HG03045 (cell line): ENCODE measurements around the gene PPP1R12B.
"Not testable (repeated sequence)": the region's sequence is repeated elsewhere in the genome, so short reads cannot be mapped to it uniquely, and the experiment has no call there.

Experiments
- ATAC-seq: cut with Tn5 transposase; IDR thresholded peaks from one replicate; pipeline ENCODE4 v1.9.1; 2021; ENCODE audit warnings: mild to moderate bottlenecking, moderate library complexity; ENCODE audit not compliant: unreplicated experiment

PPP1R12B gene

GRCh38 chr1:202599669-202600431 lies 251.4 kb downstream of the PPP1R12B start:
- peak; percentile 61 for ATAC-seq

GRCh38 chr1:202600432-202601041 lies 252.0 kb downstream of the PPP1R12B start:
- ATAC-seq: no peak

- no peak for ATAC-seq
Measured at GRCh38 chr1:202603435-202603834, 254.9 kb downstream of the PPP1R12B start.

GRCh38 chr1:202605515-202605914 lies 257.0 kb downstream of the PPP1R12B start:
- no peak for ATAC-seq

- not testable (repeated sequence) for ATAC-seq
Measured at GRCh38 chr1:202612036-202612435, 263.5 kb downstream of the PPP1R12B start.

- no peak for ATAC-seq
Measured at GRCh38 chr1:202613571-202613970, 265.1 kb downstream of the PPP1R12B start.

GRCh38 chr1:202614363-202615207 lies 266.1 kb downstream of the PPP1R12B start:
- ATAC-seq: not testable (repeated sequence)

- not testable (repeated sequence) for ATAC-seq
Measured at GRCh38 chr1:202615208-202615500, 266.7 kb downstream of the PPP1R12B start.

- ATAC-seq: peak; percentile 64
Measured at GRCh38 chr1:202615501-202616354, 267.2 kb downstream of the PPP1R12B start.

GRCh38 chr1:202616355-202616915 lies 267.9 kb downstream of the PPP1R12B start:
- peak; percentile 18 for ATAC-seq

- not testable (repeated sequence) for ATAC-seq
Measured at GRCh38 chr1:202619012-202619411, 270.5 kb downstream of the PPP1R12B start.

- no peak for ATAC-seq
Measured at GRCh38 chr1:202619505-202619904, 271.0 kb downstream of the PPP1R12B start.

GRCh38 chr1:202620036-202620435 lies 271.5 kb downstream of the PPP1R12B start:
- not testable (repeated sequence) for ATAC-seq

- no peak for ATAC-seq
Measured at GRCh38 chr1:202621446-202621845, 272.9 kb downstream of the PPP1R12B start.

- no peak for ATAC-seq
Measured at GRCh38 chr1:202622388-202622787, 273.9 kb downstream of the PPP1R12B start.

GRCh38 chr1:202623075-202623474 lies 274.6 kb downstream of the PPP1R12B start:
- no peak for ATAC-seq

GRCh38 chr1:202623476-202623875 lies 275.0 kb downstream of the PPP1R12B start:
- not testable (repeated sequence) for ATAC-seq

GRCh38 chr1:202624088-202624780 lies 275.7 kb downstream of the PPP1R12B start:
- no peak for ATAC-seq

GRCh38 chr1:202624781-202625108 lies 276.2 kb downstream of the PPP1R12B start:
- no peak for ATAC-seq
